Measurements from ENCODE around the gene EML4.
A peak's percentile ranks its signal among the peaks of the same experiment; 100 is the strongest.
"Not testable (repeated sequence)": the region's sequence is repeated elsewhere in the genome, so short reads cannot be mapped to it uniquely, and the experiment has no call there.

The EML4 gene

GRCh38 chr2:42340938-42341636, 171.9 kb downstream of the EML4 start:
- H3K4me3 Mint-ChIP-seq: no peak overlapping the region
- H3K36me3 Mint-ChIP-seq (ENCODE audit: low read depth): peaks cover 30% of the 10 kb centered on the region
- H3K4me1 Mint-ChIP-seq (ENCODE audit: low read depth): peaks cover 17% of the 10 kb centered on the region
- H3K27me3 Mint-ChIP-seq (ENCODE audit: low read depth): no peaks in the 10 kb centered on the region
- no peaks in the 10 kb centered on the region for H3K9me3 Mint-ChIP-seq
- H3K27ac Mint-ChIP-seq: no peak overlapping the region

DNA sequence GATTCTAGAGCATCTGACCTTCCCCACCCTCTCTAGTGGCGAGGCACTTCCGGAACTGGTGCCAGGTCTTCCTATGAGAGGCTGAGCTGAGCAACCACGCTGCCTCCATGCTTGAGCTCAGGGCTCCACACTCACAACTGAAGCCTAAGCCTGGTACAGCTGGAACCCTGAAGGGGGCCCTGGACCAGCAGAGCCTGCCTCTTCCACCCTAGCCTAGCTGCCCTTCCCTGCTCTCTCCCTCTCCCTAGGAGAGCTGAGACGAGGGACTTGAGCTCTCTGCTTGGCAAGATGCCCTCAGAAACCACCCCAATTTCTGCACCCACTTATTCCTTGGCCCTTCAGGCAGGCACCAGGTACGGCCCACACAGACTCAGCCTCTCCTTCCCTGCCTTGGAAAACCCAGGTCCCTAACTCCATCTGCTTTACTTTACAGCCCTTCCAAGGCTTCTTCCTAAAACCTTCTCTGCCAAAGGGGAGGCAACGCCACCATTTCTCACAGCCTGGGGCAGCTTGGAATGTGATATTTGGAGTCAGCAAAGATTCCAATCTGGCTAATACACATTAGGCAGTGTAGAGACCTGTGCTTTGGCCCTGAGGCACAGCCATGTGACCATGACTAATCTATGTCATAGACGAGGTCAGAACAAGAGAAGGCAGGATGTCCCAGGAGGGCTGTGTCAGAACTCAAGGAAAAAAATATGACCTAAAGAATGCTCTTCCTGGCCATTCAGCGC, 173.1 kb downstream of the EML4 start:
- H3K9me3 Mint-ChIP-seq: no peaks in the 10 kb centered on the region

GRCh38 chr2:42342795-42343241, 173.7 kb downstream of the EML4 start:
- Mint-ChIP-seq H3K36me3 (ENCODE audit: low read depth) (peaks cover 27% of the 10 kb centered on the region), H3K27ac (no peak overlapping the region), H3K9me3 (no peaks in the 10 kb centered on the region), H3K4me3 (no peak overlapping the region), H3K4me1 (ENCODE audit: low read depth) (peaks cover 19% of the 10 kb centered on the region), H3K27me3 (ENCODE audit: low read depth) (no peaks in the 10 kb centered on the region)

More for the DNA sequence above, 173.1 kb downstream of the EML4 start:
- peaks cover 29% of the 10 kb centered on the region for H3K36me3 Mint-ChIP-seq (ENCODE audit: low read depth)
- peaks cover 18% of the 10 kb centered on the region for H3K4me1 Mint-ChIP-seq (ENCODE audit: low read depth)
- peak overlapping the region; percentile 51 for H3K27ac Mint-ChIP-seq
- H3K27me3 Mint-ChIP-seq (ENCODE audit: low read depth): no peaks in the 10 kb centered on the region
- H3K4me3 Mint-ChIP-seq: no peak overlapping the region

GRCh38 chr2:42345986-42346385, 176.8 kb downstream of the EML4 start:
- H3K27ac Mint-ChIP-seq: no peak overlapping the region
- H3K9me3 Mint-ChIP-seq: no peaks in the 10 kb centered on the region

DNA sequence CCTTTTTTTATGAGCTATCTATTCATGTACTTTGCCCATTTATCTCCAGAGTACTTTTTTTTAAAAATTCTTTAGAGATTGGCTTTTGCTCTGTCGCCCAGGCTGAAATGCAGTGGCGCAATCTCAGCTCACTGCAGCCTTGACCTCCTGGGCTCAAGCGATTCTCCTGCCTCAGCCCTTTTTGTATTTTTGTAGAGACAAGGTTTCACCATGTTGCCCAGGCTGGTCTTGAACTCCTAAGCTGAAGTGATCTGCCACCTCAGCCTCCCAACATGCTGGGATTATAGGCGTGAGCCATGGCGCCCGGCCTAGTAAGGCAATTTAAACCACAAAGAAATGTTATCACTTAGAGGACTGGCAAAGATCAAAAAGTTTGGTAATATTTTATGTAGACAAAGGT, 177.7 kb downstream of the EML4 start:
- not testable (repeated sequence) for H3K4me3 Mint-ChIP-seq; H3K27me3 Mint-ChIP-seq (ENCODE audit: low read depth); H3K9me3 Mint-ChIP-seq; H3K27ac Mint-ChIP-seq
- Mint-ChIP-seq H3K36me3 (ENCODE audit: low read depth) (peaks cover 23% of the 10 kb centered on the region), H3K4me1 (ENCODE audit: low read depth) (peaks cover 13% of the 10 kb centered on the region)

More at GRCh38 chr2:42345986-42346385, 176.8 kb downstream of the EML4 start:
- Mint-ChIP-seq H3K4me1 (ENCODE audit: low read depth) (peaks cover 19% of the 10 kb centered on the region), H3K4me3 (no peak overlapping the region), H3K36me3 (ENCODE audit: low read depth) (peaks cover 23% of the 10 kb centered on the region), H3K27me3 (ENCODE audit: low read depth) (no peaks in the 10 kb centered on the region)

DNA sequence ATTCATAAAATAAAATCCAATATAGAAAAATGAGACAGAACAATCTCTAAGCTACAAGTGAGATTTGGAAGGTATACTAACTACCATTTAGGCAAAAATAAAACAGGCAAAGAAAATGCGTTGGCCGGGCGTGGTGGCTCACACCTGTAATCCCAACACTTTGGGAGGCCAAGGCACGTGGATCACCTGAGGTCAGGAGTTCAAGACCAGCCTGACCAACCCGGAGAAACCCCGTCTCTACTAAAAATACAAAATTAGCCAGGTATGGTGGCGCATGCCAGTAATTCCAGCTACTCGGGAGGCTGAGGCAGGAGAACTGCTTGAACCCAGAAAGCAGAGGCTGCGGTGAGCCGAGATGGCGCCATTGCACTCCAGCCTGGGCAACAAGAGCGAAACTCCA, 178.4 kb downstream of the EML4 start:
- H3K36me3 Mint-ChIP-seq (ENCODE audit: low read depth): peaks cover 23% of the 10 kb centered on the region
- H3K4me3 Mint-ChIP-seq; H3K4me1 Mint-ChIP-seq (ENCODE audit: low read depth); H3K9me3 Mint-ChIP-seq; H3K27ac Mint-ChIP-seq; H3K27me3 Mint-ChIP-seq (ENCODE audit: low read depth): not testable (repeated sequence)

DNA sequence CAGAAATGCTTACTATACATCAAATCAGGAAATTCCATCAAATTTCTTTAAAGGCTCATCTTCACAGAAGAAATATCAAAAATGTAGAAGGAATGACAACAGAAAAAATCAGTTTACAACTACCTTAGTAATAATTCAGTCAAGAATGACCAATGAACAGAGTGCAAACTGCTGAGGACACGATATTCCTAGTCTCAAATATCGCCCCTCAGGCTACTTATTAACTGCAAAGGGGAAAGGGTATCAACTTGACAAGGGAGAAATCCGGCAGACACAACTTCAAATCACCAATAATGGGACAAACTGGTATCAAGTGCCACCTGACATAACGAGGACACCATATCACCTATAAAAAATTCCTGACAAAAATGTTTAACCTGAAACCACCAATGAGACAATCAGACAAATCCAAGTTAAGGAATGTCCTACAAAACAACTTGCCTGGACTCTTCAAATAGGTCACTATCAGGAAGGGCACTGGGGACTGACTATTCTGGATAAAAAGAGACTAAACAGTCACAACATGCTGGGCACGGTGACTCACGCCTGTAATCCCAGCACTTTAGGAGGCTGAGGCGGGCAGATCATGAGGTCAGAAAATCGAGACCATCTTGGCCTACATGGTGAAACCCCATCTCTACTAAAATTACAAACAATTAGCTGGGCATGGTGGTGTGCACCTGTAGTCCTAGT, 179.1 kb downstream of the EML4 start:
- no peak overlapping the region for H3K4me3 Mint-ChIP-seq
- no peak overlapping the region for H3K27ac Mint-ChIP-seq
- H3K9me3 Mint-ChIP-seq: no peaks in the 10 kb centered on the region
- H3K4me1 Mint-ChIP-seq (ENCODE audit: low read depth): peaks cover 5% of the 10 kb centered on the region
- H3K36me3 Mint-ChIP-seq (ENCODE audit: low read depth): peaks cover 25% of the 10 kb centered on the region
- no peaks in the 10 kb centered on the region for H3K27me3 Mint-ChIP-seq (ENCODE audit: low read depth)

- H3K36me3 Mint-ChIP-seq (ENCODE audit: low read depth): peaks cover 23% of the 10 kb centered on the region
- no peak overlapping the region for H3K27ac Mint-ChIP-seq
- H3K27me3 Mint-ChIP-seq (ENCODE audit: low read depth): no peaks in the 10 kb centered on the region
- H3K9me3 Mint-ChIP-seq: no peaks in the 10 kb centered on the region
- H3K4me1 Mint-ChIP-seq (ENCODE audit: low read depth): peaks cover 8% of the 10 kb centered on the region
- no peak overlapping the region for H3K4me3 Mint-ChIP-seq
Measured at GRCh38 chr2:42350434-42351063, 181.4 kb downstream of the EML4 start.

DNA sequence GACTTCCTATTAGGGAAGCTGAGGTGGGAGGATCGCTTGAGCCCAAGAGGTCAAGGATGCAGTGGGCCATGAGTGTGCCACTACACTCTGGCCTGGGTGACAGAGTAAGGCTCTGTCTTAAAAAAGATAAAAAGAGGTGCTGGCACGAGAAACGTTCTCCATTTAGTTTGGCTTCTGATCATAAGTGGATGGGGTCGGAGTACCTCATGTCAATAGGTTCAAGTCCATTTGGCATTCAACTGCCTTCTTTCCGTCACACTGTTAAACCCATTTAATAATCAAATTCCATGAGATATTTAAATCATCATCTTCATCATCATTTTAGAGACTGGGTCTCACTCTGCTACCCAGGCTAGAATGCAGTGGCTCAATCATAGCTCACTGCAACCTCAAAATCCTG, 182.7 kb downstream of the EML4 start:
- Mint-ChIP-seq H3K9me3 (no peaks in the 10 kb centered on the region), H3K27ac (no peak overlapping the region), H3K27me3 (ENCODE audit: low read depth) (no peaks in the 10 kb centered on the region), H3K36me3 (ENCODE audit: low read depth) (peaks cover 25% of the 10 kb centered on the region), H3K4me1 (ENCODE audit: low read depth) (peaks cover 11% of the 10 kb centered on the region), H3K4me3 (no peak overlapping the region)

DNA sequence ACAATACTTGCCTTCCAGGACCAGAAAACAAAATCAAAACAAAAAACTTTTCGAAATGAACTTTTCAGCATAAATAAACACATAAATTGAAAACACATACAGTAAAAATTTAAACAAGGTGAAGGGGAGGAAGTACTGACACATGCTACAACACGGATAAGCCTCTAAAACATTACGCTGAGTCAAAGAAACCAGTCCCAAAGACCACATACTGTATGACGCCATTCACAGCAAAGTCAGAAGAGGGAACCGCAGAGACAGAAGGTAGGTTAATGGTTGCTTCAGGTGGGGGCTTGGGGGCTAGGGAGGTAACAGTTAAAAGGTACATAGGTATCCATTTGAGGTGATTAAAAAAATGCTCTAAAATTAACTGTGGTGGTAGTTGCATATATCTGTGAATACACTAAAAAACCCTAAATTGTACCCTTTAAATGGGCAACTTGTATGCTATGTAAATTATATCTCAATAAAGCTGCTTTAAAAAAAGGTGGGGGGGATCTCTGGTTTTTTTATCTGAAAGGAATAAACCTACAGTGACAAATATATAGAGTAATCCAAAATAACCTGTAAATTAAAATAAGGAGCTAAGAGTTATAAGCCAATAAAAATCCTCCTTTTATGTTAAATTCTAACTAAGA, 184.8 kb downstream of the EML4 start:
- Mint-ChIP-seq H3K27ac (no peak overlapping the region), H3K4me3 (no peak overlapping the region), H3K36me3 (ENCODE audit: low read depth) (peaks cover 16% of the 10 kb centered on the region), H3K9me3 (no peaks in the 10 kb centered on the region), H3K27me3 (ENCODE audit: low read depth) (no peaks in the 10 kb centered on the region), H3K4me1 (ENCODE audit: low read depth) (peaks cover 23% of the 10 kb centered on the region)

GRCh38 chr2:42359304-42359964, 190.3 kb downstream of the EML4 start:
- no peaks in the 10 kb centered on the region for H3K27me3 Mint-ChIP-seq (ENCODE audit: low read depth)
- H3K36me3 Mint-ChIP-seq (ENCODE audit: low read depth): peaks cover 5% of the 10 kb centered on the region
- peaks cover 40% of the 10 kb centered on the region for H3K4me1 Mint-ChIP-seq (ENCODE audit: low read depth)
- H3K4me3 Mint-ChIP-seq: peak overlapping the region; percentile 93
- H3K27ac Mint-ChIP-seq: peak overlapping the region; percentile 98
- H3K9me3 Mint-ChIP-seq: no peaks in the 10 kb centered on the region

GRCh38 chr2:42359965-42360483, 190.9 kb downstream of the EML4 start:
- peaks cover 5% of the 10 kb centered on the region for H3K36me3 Mint-ChIP-seq (ENCODE audit: low read depth)
- peaks cover 40% of the 10 kb centered on the region for H3K4me1 Mint-ChIP-seq (ENCODE audit: low read depth)
- H3K4me3 Mint-ChIP-seq: peak overlapping the region; percentile 93
- H3K27ac Mint-ChIP-seq: peak overlapping the region; percentile 98
- H3K27me3 Mint-ChIP-seq (ENCODE audit: low read depth): no peaks in the 10 kb centered on the region
- H3K9me3 Mint-ChIP-seq: no peaks in the 10 kb centered on the region

DNA sequence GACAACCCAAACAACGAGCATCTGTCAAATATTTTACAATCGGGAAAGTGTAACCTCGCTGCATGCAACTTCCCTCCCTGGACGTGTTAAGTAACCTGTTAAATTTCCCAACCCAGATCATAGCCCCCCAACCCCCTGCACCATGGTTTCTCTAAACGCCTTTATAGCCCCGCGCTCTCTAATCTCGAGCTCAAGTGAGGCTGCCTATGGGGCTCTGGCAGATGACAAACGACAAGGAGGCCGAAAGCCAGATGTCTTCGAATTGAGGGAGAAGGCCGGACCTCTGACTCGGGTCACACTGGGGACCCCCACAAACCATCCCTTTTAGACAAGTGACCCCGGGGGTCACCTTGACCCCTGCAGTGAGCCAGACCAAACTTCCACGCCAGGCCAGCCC, 191.3 kb downstream of the EML4 start:
- no peaks in the 10 kb centered on the region for H3K9me3 Mint-ChIP-seq
- H3K4me1 Mint-ChIP-seq (ENCODE audit: low read depth): peaks cover 40% of the 10 kb centered on the region
- peak overlapping the region; percentile 93 for H3K4me3 Mint-ChIP-seq
- no peaks in the 10 kb centered on the region for H3K27me3 Mint-ChIP-seq (ENCODE audit: low read depth)
- peak overlapping the region; percentile 98 for H3K27ac Mint-ChIP-seq
- H3K36me3 Mint-ChIP-seq (ENCODE audit: low read depth): peaks cover 5% of the 10 kb centered on the region
